EL (cell line): Measurements from ENCODE around the gene AMY2B.
"Not testable (repeated sequence)": the region's sequence is repeated elsewhere in the genome, so short reads cannot be mapped to it uniquely, and the experiment has no call there.

Source experiments
- DNase-seq: peaks from one replicate; pipeline ENCODE4 v3.0.0-alpha.2; 2016

Gene AMY2B

DNA sequence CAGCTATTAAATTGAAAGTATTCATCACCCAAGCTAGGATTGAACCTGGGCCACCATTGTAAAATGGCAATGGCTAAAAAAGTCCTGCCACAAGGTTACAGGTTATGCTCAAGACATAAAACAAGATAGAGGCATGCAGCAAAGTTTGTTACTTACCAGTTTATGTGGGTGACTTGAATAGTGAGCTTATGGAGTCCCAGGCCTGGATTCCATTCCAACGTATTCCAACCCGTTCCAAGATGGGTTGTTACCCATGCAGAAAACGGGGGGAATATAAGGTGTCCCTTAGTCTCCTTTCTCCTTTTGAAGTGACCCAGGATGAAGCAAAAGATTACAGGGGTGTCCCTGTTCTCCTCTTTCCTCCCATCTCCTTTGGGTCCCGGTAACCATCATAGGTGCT lies 56.0 kb downstream of the AMY2B start:
- not testable (repeated sequence) for DNase-seq
